ENCODE measurements around the gene BPIFB3.
"Not testable (repeated sequence)": the region's sequence is repeated elsewhere in the genome, so short reads cannot be mapped to it uniquely, and the experiment has no call there.

BPIFB3 gene

DNA sequence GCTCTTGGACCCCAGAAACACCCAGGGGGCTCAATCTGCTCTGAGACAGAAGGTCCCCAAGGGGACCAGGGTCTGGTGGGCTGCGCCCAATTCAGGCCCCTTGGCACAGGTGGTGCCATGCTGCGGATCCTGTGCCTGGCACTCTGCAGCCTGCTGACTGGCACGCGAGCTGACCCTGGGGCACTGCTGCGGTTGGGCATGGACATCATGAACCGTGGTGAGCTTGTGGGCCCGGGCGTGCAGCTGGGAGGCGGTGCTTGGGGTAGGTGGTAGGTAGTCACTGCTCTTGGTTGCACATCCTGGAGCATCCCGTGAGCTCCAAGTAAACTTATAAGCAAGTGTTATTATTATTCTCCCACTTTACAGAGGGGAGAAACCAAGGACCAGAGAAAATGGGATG lies 22.2 kb upstream of the BPIFB3 start, which contains the start of gene BPIFB6:
Gene BPIFB6 (plus strand): TSS at position 118 of the 400 bp plus-strand sequence. CDS start 0 bp downstream, at position 118.
- DNase-seq: no peak

GRCh38 chr20:33032555-33032954 lies 21.1 kb upstream of the BPIFB3 start:
- no peak for DNase-seq

DNA sequence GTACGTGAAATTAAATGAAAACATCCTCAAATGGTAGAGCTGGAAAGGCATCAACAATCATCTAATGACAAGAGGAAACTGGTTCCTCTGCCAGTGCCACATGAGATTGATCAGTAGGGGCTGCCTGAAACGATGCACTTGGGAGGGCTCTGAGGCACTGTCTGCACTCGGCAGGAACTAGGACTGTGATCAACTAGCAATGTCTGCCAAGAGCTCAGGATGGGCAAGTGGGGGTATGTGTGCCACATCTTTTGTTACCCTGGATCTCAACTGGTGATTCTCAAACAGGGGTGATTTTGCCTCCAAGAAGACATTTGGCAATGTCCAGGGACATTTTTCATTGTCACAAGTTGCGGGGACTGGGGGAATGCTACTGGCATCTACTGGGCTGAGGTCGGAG lies 20.3 kb upstream of the BPIFB3 start:
- DNase-seq: no peak

DNA sequence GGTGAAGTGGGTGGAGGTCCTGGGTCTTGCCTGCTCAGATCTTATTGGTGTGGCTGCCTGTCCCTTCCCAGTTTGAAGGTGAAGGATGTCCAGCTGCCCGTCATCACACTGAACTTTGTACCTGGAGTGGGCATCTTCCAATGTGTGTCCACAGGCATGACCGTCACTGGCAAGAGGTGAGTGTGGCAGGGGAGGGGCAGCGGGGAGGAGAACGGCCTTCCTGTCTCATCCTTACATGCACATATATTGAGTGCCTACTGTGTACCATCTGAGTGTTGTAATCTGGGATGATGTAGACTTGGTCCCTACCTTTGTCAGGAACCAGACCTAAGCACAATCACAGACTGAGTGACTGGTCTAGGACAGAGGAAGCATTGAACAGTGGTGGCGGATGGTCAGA lies 19.6 kb upstream of the BPIFB3 start:
- no peak for DNase-seq

GRCh38 chr20:33034901-33035492 lies 18.7 kb upstream of the BPIFB3 start:
- no peak for DNase-seq

DNA sequence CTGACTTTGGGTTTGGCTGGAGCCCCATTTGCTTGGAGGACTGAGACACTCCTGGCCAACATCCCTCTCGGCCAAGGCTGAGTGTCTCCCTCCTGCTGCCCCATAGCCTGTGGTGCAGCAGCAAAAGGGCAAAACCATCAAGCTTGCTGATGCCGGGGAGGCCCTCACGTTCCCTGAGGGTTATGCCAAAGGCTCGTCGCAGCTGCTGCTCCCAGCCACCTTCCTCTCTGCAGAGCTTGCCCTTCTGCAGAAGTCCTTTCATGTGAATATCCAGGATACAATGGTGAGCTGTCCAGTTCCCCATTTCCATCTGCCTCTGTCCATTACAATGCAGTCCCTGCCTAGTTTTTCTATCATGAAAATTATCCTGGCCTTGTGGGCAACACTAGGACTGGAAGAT lies 16.2 kb upstream of the BPIFB3 start:
- DNase-seq: no peak

DNA sequence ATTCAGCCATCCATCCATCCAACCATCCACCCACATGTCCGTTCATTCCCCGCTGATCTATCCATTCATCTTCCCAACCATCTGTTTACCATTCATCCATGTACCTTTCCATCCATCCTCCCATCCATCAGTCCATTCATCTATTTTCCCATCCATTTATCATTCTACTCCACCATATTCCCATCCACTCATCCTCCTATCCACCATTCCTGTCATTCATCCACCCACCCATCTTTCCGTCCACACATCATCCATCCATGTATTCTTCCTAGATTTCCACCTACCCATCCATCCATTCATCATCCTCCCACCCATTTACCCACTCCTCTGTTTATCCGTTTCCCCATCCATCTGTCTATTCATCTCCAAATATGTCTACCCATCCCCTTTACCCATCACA lies 15.5 kb upstream of the BPIFB3 start:
- DNase-seq: no peak

DNA sequence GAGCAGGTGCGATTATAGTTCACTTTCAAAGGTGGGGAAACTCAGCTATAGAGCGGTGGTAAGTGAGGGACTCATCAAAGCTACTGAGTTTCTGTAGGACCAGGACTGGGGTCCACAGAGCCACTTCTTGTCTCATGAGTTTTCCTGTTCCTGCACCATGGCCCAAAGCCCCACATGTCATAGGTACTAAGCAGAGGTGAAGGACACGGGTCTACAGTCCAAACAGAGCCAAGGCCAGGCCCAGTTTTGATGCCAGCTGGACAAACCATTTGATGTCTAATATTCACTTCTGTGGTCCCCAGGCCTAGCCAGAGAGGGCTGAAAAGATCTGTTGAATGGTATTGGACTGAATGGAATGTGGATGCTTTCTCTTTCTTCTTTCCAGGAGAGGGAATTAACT lies 11.3 kb upstream of the BPIFB3 start:
- DNase-seq: no peak

GRCh38 chr20:33042983-33043730 lies 10.5 kb upstream of the BPIFB3 start:
- DNase-seq: no peak

- no peak for DNase-seq
Measured at GRCh38 chr20:33043731-33044181, 9.9 kb upstream of the BPIFB3 start.

GRCh38 chr20:33045129-33045721 lies 8.5 kb upstream of the BPIFB3 start:
- DNase-seq: not testable (repeated sequence)

GRCh38 chr20:33046412-33046811 lies 7.3 kb upstream of the BPIFB3 start:
- DNase-seq: no peak

GRCh38 chr20:33051333-33051732 lies 2.4 kb upstream of the BPIFB3 start:
- DNase-seq: no peak

- DNase-seq: no peak
Measured at GRCh38 chr20:33054381-33054780, 678 bp downstream of the BPIFB3 start.

DNA sequence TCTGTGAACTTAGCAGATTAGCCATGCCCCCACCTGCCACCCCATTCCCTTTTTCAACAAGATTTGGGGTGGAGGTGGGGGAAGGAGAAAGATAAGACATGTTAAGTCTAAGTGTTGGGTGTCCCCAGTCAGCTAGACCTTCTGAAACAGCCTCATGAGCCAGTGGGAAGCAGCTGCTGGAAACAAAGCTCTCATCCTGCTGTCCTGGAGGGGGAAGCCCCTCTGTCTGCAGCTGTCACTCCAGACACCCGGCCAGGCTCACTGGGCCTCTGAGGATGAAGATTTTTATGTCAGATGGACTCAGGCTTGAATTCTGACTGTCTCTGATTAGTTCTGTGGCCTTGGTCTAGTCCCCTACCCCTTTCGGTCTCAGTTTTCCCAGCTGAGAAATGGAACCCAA lies 1.1 kb downstream of the BPIFB3 start:
- DNase-seq: no peak

GRCh38 chr20:33059136-33059535 lies 5.4 kb downstream of the BPIFB3 start:
- DNase-seq: no peak

- DNase-seq: no peak
Measured at GRCh38 chr20:33059741-33060390, 6.2 kb downstream of the BPIFB3 start.

GRCh38 chr20:33061658-33062028 lies 7.9 kb downstream of the BPIFB3 start:
- DNase-seq: no peak

GRCh38 chr20:33062105-33062824 lies 8.6 kb downstream of the BPIFB3 start:
- no peak for DNase-seq

GRCh38 chr20:33062825-33063149 lies 9.1 kb downstream of the BPIFB3 start:
- no peak for DNase-seq

- no peak for DNase-seq
Measured at GRCh38 chr20:33063271-33063670, 9.6 kb downstream of the BPIFB3 start.

DNA sequence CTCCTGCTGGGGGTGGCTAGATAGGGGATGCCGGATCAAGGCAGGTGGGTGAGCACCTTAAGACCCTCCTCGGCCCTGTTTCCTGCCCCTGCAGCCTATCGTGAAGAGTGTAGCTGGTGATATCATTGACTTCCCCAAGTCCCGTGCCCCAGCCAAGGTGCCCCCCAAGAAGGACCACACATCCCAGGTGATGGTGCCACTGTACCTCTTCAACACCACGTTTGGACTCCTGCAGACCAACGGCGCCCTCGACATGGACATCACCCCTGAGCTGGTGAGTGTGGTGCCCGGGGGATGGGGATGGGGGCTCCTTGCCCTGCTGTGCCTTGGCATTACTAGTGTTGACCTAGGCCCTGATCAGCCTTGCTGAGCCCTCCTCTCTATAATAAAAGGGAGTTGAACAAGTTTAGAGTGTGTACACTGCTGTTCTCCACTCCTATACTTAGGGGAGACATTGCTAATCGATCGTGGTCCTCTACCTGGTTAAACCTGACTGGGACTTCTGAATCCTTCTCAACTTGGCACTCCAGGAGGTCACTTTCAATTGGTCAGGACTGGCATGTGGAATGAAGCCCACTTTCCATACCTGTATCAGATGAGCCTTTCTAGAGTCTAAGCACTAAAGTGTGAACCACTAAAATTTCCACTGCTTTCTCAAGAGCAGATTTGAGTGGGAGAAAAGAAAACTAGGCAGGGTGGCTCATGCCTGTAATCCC lies 11.0 kb downstream of the BPIFB3 start:
- no peak for DNase-seq

- DNase-seq: no peak
Measured at GRCh38 chr20:33065785-33066184, 12.1 kb downstream of the BPIFB3 start.

Measured in NCI-H1417 treated with DMSO at 0.1 percent for 48 hours (cell line).